Measurements from ENCODE around the gene GPR37. TPM values are rescaled to one million over a fixed set of nuclear protein-coding genes. Genes with fewer than 3 reads are reported as not detected.

The GPR37 gene
- total RNA-seq, 4 donors from 2014 or later = 1.1 TPM; not detected in 2

DNA sequence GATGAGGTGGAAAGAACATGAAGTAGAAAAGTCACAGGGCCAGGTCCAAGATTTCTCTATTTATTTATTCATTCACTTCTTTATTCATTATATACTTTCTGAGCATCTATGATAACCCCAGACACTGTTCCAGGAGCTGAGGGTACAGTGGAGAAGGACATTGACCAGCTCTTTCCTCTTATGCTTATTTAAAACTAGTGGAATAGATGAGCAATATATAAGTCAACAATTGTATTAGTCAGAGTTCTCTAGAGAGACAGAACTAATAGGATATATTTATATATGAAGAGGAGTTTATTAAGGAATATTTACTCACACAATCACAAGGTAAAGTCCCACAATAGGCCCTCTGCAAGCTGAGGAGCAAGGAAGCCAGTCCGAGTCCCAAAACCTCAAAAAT is 15.0 kb upstream of the GPR37 start:
- Histone ChIP-seq H3K9me3 (no peaks in the 10 kb centered on the region), H3K4me3 (no peak overlapping the region), H3K36me3 (no peaks in the 10 kb centered on the region), H3K27ac (no peak overlapping the region), H3K27me3 (peaks cover 3% of the 10 kb centered on the region), H3K4me1 (no peaks in the 10 kb centered on the region)
- intact Hi-C loops (cut with DNase I; ENCODE audit: low total_unique reads) (no loop called here), in situ Hi-C loops (cut with MboI; ENCODE audit: low pct_ligation_motif_present in 1 of 4, low pct_unique_long_range_greater_than_20kb in 1 of 4, low sequenced_read_pairs in 3 of 4) (loop anchor here in 3 of 4 donors (10.0 to 25.0 kb wide), 2 partner anchors 618 to 626 kb away; no protein-coding TSS in a partner anchor)
- DNase-seq = no peak
- TF ChIP-seq, protein P1, sequence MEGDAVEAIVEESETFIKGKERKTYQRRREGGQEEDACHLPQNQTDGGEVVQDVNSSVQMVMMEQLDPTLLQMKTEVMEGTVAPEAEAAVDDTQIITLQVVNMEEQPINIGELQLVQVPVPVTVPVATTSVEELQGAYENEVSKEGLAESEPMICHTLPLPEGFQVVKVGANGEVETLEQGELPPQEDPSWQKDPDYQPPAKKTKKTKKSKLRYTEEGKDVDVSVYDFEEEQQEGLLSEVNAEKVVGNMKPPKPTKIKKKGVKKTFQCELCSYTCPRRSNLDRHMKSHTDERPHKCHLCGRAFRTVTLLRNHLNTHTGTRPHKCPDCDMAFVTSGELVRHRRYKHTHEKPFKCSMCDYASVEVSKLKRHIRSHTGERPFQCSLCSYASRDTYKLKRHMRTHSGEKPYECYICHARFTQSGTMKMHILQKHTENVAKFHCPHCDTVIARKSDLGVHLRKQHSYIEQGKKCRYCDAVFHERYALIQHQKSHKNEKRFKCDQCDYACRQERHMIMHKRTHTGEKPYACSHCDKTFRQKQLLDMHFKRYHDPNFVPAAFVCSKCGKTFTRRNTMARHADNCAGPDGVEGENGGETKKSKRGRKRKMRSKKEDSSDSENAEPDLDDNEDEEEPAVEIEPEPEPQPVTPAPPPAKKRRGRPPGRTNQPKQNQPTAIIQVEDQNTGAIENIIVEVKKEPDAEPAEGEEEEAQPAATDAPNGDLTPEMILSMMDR (IDR thresholded peaks at IDR 0.05) = no peak
- TF ChIP-seq POLR2AphosphoS5 (IDR thresholded peaks at IDR 0.05) (no peak), EP300 (IDR thresholded peaks at IDR 0.05; ENCODE audit: low read depth) (no peak), POLR2A (IDR thresholded peaks at IDR 0.05) (no peak)
- 79 to 100% methylated on average over 1 of the region's 1 CpG for WGBS, 2 donors (ENCODE audit: low coverage in 1 of 2)

GRCh38 chr7:124780056-124780455 is 14.5 kb upstream of the GPR37 start:
- in situ Hi-C loops (cut with MboI; ENCODE audit: low pct_ligation_motif_present in 1 of 4, low pct_unique_long_range_greater_than_20kb in 1 of 4, low sequenced_read_pairs in 3 of 4) (loop anchor here in 3 of 4 donors (10.0 to 25.0 kb wide), 2 partner anchors 618 to 625 kb away; no protein-coding TSS in a partner anchor), intact Hi-C loops (cut with DNase I; ENCODE audit: low total_unique reads) (no loop called here)
- DNase-seq = no peak
- H3K36me3 ChIP-seq = no peaks in the 10 kb centered on the region
- no peak for TF ChIP-seq POLR2AphosphoS5 (IDR thresholded peaks at IDR 0.05)
- TF ChIP-seq, protein P1 (IDR thresholded peaks at IDR 0.05) = no peak
- no peak for TF ChIP-seq POLR2A (IDR thresholded peaks at IDR 0.05)
- TF ChIP-seq EP300 (IDR thresholded peaks at IDR 0.05; ENCODE audit: low read depth) = no peak
- no peaks in the 10 kb centered on the region for H3K9me3 ChIP-seq
- H3K4me3 ChIP-seq = no peak overlapping the region
- no peaks in the 10 kb centered on the region for H3K4me1 ChIP-seq
- H3K27me3 ChIP-seq = peaks cover 3% of the 10 kb centered on the region
- no peak overlapping the region for H3K27ac ChIP-seq

DNA sequence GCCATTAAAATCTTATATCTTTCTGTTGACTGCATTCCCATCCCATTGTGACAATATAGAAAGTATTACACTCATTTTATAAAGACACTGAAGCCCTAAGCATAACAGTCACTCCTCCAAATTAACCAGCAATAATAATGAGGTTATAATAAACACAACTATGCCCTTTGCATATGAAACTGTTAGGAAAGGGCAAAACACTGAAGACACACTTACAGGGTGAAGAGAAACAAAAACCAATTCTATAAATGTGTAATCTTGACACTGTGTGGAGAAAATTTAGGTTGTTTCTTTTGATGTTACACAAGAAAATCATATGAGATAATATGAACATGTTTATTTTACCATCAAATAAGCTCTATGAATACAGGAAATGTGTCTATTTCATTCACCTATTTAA is 14.0 kb upstream of the GPR37 start:
- TF ChIP-seq EP300 (IDR thresholded peaks at IDR 0.05; ENCODE audit: low read depth) = no peak
- TF ChIP-seq POLR2A (IDR thresholded peaks at IDR 0.05) = no peak
- TF ChIP-seq, protein P1 (IDR thresholded peaks at IDR 0.05) = no peak
- no peak for TF ChIP-seq POLR2AphosphoS5 (IDR thresholded peaks at IDR 0.05)
- Histone ChIP-seq H3K4me1 (no peaks in the 10 kb centered on the region), H3K4me3 (no peak overlapping the region), H3K9me3 (no peaks in the 10 kb centered on the region), H3K27ac (no peak overlapping the region), H3K36me3 (no peaks in the 10 kb centered on the region), H3K27me3 (peaks cover 3% of the 10 kb centered on the region)
- in situ Hi-C loops (cut with MboI; ENCODE audit: low pct_ligation_motif_present in 1 of 4, low pct_unique_long_range_greater_than_20kb in 1 of 4, low sequenced_read_pairs in 3 of 4) (loop anchor here in 3 of 4 donors (10.0 to 25.0 kb wide), 2 partner anchors 617 to 625 kb away; no protein-coding TSS in a partner anchor), intact Hi-C loops (cut with DNase I; ENCODE audit: low total_unique reads) (no loop called here)
- no peak for DNase-seq

DNA sequence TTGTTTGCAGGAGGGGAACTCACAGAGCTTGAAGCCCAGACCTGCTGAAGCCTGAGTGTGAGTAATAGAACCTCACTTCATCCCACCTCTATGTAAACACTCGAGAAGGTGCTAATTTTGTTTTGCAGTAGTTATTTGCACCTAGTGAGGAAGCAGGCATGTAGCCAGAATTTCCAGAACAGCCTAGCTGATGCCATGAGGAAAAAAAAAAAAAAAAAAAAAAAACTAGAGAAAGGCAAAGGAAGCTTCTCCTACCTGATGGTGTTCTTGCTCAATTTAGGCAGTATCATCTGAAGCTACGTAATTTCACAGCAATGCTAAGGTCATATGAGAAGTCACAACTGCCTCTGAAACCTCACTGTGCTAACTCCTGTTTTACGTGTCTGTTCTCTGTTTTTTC is 13.6 kb upstream of the GPR37 start:
- TF ChIP-seq, protein P1 (IDR thresholded peaks at IDR 0.05) = no peak
- no peak for TF ChIP-seq EP300 (IDR thresholded peaks at IDR 0.05; ENCODE audit: low read depth)
- H3K4me3 ChIP-seq = no peak overlapping the region
- in situ Hi-C loops (cut with MboI; ENCODE audit: low pct_ligation_motif_present in 1 of 4, low pct_unique_long_range_greater_than_20kb in 1 of 4, low sequenced_read_pairs in 3 of 4) = loop anchor here in 2 of 4 donors (25.0 kb wide), 1 partner anchor 617 kb away; no protein-coding TSS in a partner anchor
- H3K27me3 ChIP-seq = peaks cover 3% of the 10 kb centered on the region
- H3K9me3 ChIP-seq = no peaks in the 10 kb centered on the region
- intact Hi-C loops (cut with DNase I; ENCODE audit: low total_unique reads) = no loop called here
- H3K36me3 ChIP-seq = no peaks in the 10 kb centered on the region
- no peaks in the 10 kb centered on the region for H3K4me1 ChIP-seq
- WGBS, 2 donors (ENCODE audit: low coverage in 1 of 2) = 60 to 68% methylated on average over 3 of the region's 3 CpGs
- H3K27ac ChIP-seq = no peak overlapping the region
- no peak for DNase-seq

Data from transverse colon (tissue), 4 donors.